Measurements from ENCODE around the gene IGF1R. TPM values are rescaled to one million over a fixed set of nuclear protein-coding genes. Genes with fewer than 3 reads are reported as not detected.

IGF1R gene
- total RNA-seq, 4 donors from 2014 or later = 31.6 to 87.8 (median 60.0) TPM

DNA sequence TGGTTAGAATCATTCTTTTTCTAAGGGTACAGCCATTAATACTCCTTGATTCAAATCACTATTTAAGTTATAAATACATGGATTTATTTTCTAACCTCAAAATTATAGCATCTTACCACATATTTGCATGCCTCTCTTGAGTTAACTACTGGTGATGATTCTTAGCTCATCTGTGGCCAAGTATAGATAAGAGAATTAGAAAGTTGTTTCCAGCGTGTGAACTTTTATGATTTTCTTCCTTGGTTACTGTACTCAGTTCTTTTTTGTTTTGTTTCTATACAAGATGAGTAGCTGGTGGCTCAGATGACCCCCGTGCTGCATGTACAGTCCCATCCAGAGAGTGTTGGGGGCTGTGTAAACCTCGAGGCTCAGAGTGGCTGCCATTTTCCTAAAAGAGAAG lies 124.6 kb downstream of the IGF1R start:
- Histone ChIP-seq H3K27me3 (no peaks in the 10 kb centered on the region), H3K36me3 (no peaks in the 10 kb centered on the region), H3K9me3 (no peaks in the 10 kb centered on the region), H3K4me1 (peaks cover 0 to 24% (median 0%) of the 10 kb centered on the region in 3 donors), H3K4me3 (no peak overlapping the region), H3K27ac (no peak overlapping the region)
- ATAC-seq = no peak
- 79 to 100% methylated on average over 1 to 3 of the region's 3 CpGs for WGBS, 2 donors (ENCODE audit: low coverage in 1 of 2)
- TF ChIP-seq POLR2AphosphoS5 (IDR thresholded peaks at IDR 0.05) (no peak), POLR2A (IDR thresholded peaks at IDR 0.05) (no peak), EP300 (IDR thresholded peaks at IDR 0.05) (no peak)
- TF ChIP-seq, protein P1, sequence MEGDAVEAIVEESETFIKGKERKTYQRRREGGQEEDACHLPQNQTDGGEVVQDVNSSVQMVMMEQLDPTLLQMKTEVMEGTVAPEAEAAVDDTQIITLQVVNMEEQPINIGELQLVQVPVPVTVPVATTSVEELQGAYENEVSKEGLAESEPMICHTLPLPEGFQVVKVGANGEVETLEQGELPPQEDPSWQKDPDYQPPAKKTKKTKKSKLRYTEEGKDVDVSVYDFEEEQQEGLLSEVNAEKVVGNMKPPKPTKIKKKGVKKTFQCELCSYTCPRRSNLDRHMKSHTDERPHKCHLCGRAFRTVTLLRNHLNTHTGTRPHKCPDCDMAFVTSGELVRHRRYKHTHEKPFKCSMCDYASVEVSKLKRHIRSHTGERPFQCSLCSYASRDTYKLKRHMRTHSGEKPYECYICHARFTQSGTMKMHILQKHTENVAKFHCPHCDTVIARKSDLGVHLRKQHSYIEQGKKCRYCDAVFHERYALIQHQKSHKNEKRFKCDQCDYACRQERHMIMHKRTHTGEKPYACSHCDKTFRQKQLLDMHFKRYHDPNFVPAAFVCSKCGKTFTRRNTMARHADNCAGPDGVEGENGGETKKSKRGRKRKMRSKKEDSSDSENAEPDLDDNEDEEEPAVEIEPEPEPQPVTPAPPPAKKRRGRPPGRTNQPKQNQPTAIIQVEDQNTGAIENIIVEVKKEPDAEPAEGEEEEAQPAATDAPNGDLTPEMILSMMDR (IDR thresholded peaks at IDR 0.05) = no peak

DNA sequence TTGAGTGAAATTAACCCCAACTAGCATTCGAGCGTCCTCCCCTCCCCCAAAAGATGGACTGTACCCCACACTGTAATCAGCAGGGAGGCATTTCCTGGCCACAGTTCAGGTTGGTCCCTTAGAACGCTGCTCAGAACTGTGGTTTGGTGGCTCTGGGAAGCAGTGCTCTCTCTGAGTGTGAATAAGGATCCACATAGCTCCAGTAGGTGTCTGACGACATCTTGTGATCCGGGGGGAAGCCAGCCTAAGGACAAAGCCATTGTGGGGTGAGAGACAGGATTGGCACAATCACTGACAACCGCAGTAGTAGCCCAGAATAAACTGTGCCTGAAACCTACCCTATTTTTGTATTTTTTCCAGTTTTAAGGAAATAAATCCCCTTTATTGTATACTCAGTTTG lies 125.3 kb downstream of the IGF1R start:
- Histone ChIP-seq H3K4me3 (no peak overlapping the region), H3K27ac (no peak overlapping the region), H3K27me3 (no peaks in the 10 kb centered on the region), H3K4me1 (peaks cover 0 to 26% (median 3%) of the 10 kb centered on the region in 3 donors), H3K36me3 (no peaks in the 10 kb centered on the region), H3K9me3 (no peaks in the 10 kb centered on the region)
- ATAC-seq = no peak
- TF ChIP-seq POLR2A (IDR thresholded peaks at IDR 0.05) (no peak), EP300 (IDR thresholded peaks at IDR 0.05) (no peak), POLR2AphosphoS5 (IDR thresholded peaks at IDR 0.05) (no peak)
- TF ChIP-seq, protein P1 (IDR thresholded peaks at IDR 0.05) = no peak
- 86 to 98% methylated on average over 4 to 5 of the region's 6 CpGs for WGBS, 2 donors (ENCODE audit: low coverage in 1 of 2)

DNA sequence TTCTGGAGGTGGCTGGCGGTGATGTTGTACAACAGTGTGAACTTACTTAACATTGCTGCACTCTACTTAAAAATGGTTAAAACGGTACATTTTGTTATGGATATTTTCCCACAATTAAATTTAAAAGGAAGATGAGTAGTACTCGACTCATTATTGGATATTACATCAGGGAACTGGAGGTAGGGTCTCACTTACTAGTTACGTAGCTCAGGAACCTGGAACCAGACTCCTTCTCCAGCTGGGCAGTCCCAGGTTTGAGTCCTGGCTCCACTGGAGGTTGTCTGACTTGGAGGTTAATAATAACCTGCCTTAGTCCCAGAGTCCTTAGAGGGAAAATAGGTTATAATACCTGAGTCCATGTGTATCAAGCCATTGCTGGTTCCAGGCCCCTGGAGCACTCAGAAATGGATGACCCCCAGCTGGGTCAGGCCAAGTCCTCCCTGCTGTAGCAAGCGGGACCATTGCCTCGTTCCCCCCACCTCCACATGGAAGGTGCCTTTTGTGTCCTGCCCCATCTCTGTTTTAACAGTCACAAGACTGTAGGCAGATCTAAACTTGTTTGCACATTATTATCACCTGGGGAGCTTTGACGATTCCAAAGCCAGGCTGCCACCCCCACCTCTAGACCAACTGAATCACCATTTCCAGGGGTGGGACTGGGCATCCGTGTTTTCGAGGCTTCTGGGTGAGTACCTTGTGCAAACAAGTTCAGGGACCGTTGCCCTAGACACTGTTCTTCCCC lies 126.6 kb downstream of the IGF1R start:
- H3K36me3 ChIP-seq = no peaks in the 10 kb centered on the region
- 89 to 93% methylated on average over 4 to 8 of the region's 10 CpGs for WGBS, 2 donors (ENCODE audit: low coverage in 1 of 2)
- H3K4me3 ChIP-seq = no peak overlapping the region
- no peaks in the 10 kb centered on the region for H3K27me3 ChIP-seq
- peaks cover 0 to 40% (median 4%) of the 10 kb centered on the region in 3 donors for H3K4me1 ChIP-seq
- no peak for ATAC-seq
- no peak overlapping the region for H3K27ac ChIP-seq
- H3K9me3 ChIP-seq = no peaks in the 10 kb centered on the region
- TF ChIP-seq POLR2A (IDR thresholded peaks at IDR 0.05) (no peak), EP300 (IDR thresholded peaks at IDR 0.05) (no peak), POLR2AphosphoS5 (IDR thresholded peaks at IDR 0.05) (no peak)
- TF ChIP-seq, protein P1 (IDR thresholded peaks at IDR 0.05) = no peak

DNA sequence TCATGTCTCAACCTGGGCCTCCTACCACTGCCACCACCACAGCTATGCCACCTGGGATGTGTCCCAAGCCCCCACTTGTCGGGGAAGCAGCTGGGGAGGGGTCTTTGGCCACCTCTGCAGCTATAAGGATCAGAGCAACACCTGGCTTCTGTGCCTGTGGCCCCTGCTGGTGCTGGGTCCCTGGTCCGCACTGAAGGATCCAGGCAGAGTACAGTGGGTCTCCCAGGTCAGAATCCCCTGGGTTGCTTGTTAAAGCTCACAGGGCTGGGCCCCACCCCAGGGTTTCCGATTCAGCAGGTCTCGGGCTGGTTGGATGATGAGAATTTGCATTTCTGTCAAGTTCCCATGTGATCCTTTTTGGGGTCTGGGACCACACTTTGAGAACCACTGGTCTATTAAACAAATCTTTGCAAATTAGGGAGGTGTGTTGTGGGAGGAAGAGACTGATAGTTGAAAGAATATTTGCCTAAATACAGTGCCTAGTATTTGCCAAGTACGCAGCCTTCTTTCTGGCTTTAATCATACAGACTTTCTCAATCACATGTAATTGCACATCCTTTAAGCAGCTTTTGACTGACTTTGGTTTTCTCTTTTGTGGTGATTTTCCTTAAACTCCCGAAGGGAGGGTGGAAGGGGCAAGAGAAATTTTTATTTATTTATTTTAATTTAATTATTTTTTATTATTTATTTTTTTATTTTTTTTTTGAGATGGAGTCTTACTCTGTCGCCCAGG lies 127.3 kb downstream of the IGF1R start:
- Histone ChIP-seq H3K4me3 (no peak overlapping the region), H3K27ac (no peak overlapping the region), H3K9me3 (no peaks in the 10 kb centered on the region), H3K4me1 (peaks cover 0 to 41% (median 4%) of the 10 kb centered on the region in 3 donors), H3K27me3 (no peaks in the 10 kb centered on the region), H3K36me3 (no peaks in the 10 kb centered on the region)
- WGBS, 2 donors (ENCODE audit: low coverage in 1 of 2) = 91 to 93% methylated on average over 2 to 5 of the region's 7 CpGs
- TF ChIP-seq, protein P1 (IDR thresholded peaks at IDR 0.05) = no peak
- TF ChIP-seq POLR2AphosphoS5 (IDR thresholded peaks at IDR 0.05) (no peak), EP300 (IDR thresholded peaks at IDR 0.05) (no peak), POLR2A (IDR thresholded peaks at IDR 0.05) (no peak)
- no peak for ATAC-seq
